AG04449 (cell line): Measurements from ENCODE around the gene PIGM.

ENCODE experiments used
- CTCF ChIA-PET: fragments of 350-600 bp; formaldehyde crosslinking; extraction: SDS; loops from one replicate; lab custom pipeline; 2021; ENCODE audit warnings: antibody characterized with exemption; lab: Yijun Ruan, JAX
- POLR2A ChIA-PET: fragments of 400-600, 350-600 bp; formaldehyde crosslinking; extraction: SDS; loops from one replicate; lab custom pipeline; 2020; ENCODE audit warnings: antibody characterized with exemption, inconsistent platforms; lab: Yijun Ruan, JAX
- DNase-seq: peaks from one replicate; pipeline ENCODE4 v3.0.0-alpha.2; 2010; ENCODE audit warnings: low read depth, low spot score
- H3K4me3 ChIP-seq: 2 replicates; pipeline ENCODE4 v1.5.1; 2011; ENCODE audit warnings: low read depth, mild to moderate bottlenecking, control low read depth, low read length
- CTCF ChIP-seq: IDR thresholded peaks from one replicate; pipeline ENCODE4 v1.5.1; 2011; ENCODE audit warnings: mild to moderate bottlenecking, moderate library complexity, low read length, control low read depth, inconsistent platforms; ENCODE audit not compliant: insufficient read depth; ENCODE audit errors: missing control alignments

The PIGM gene

GRCh38 chr1:159986531-159986930 lies 45.3 kb downstream of the PIGM start:
- POLR2A ChIA-PET = no interaction called here
- CTCF ChIA-PET = interaction anchor here (1.2 to 11.3 kb wide), 2 partner anchors 20 to 48 kb away, joined by 3 to 164 read pairs; no protein-coding TSS in a partner anchor
- no peak overlapping the region for H3K4me3 ChIP-seq
- TF ChIP-seq CTCF = no peak
- DNase-seq = no peak

GRCh38 chr1:159986093-159986492 lies 45.7 kb downstream of the PIGM start:
- no peak for TF ChIP-seq CTCF
- CTCF ChIA-PET = interaction anchor here (1.2 to 11.3 kb wide), 2 partner anchors 20 to 48 kb away, joined by 3 to 164 read pairs; no protein-coding TSS in a partner anchor
- no peak overlapping the region for H3K4me3 ChIP-seq
- POLR2A ChIA-PET = no interaction called here
- no peak for DNase-seq

GRCh38 chr1:159985473-159985872 lies 46.3 kb downstream of the PIGM start:
- DNase-seq = no peak
- CTCF ChIA-PET = interaction anchor here (1.2 to 1.5 kb wide), 3 partner anchors 20 to 47 kb away, joined by 3 to 12 read pairs (median 7); no protein-coding TSS in a partner anchor
- H3K4me3 ChIP-seq = no peak overlapping the region
- no peak for TF ChIP-seq CTCF
- POLR2A ChIA-PET = no interaction called here

- CTCF ChIA-PET = interaction anchor here (1.6 to 2.0 kb wide), 3 partner anchors 23 to 47 kb away, joined by 3 to 10 read pairs (median 5); no protein-coding TSS in a partner anchor
- TF ChIP-seq CTCF = no peak
- no peak overlapping the region for H3K4me3 ChIP-seq
- POLR2A ChIA-PET = interaction anchor here (0.5 kb wide), 1 partner anchor 24 kb away, joined by 3 read pairs; no protein-coding TSS in a partner anchor
- DNase-seq = no peak
These were observed 48.1 kb downstream of the PIGM start for GRCh38 chr1:159983681-159984080.

GRCh38 chr1:159982280-159982679 lies 49.5 kb downstream of the PIGM start:
- H3K4me3 ChIP-seq = no peak overlapping the region
- POLR2A ChIA-PET = no interaction called here
- TF ChIP-seq CTCF = no peak
- CTCF ChIA-PET = interaction anchor here (1.8 to 2.0 kb wide), 2 partner anchors 24 to 26 kb away, joined by 5 to 10 read pairs; no protein-coding TSS in a partner anchor
- no peak for DNase-seq

- ChIA-PET POLR2A (no interaction called here), CTCF (no interaction called here)
- no peak for DNase-seq
- no peak for TF ChIP-seq CTCF
- H3K4me3 ChIP-seq = no peak overlapping the region
These were observed 50.3 kb downstream of the PIGM start for GRCh38 chr1:159981351-159982055.
